Progenitor cell of endocrine pancreas (in vitro differentiated cells): Measurements from ENCODE around the gene PRDM8. TPM values are rescaled to one million over a fixed set of nuclear protein-coding genes. Genes with fewer than 3 reads are reported as not detected.

Experiments
- DNase-seq: peaks from one replicate; pipeline ENCODE4 v3.0.0; 2021; ENCODE audit warnings: low spot score; ENCODE audit not compliant: unreplicated experiment
- H3K27ac Mint-ChIP-seq: 2 replicates; pipeline ENCODE4 v1.8.0; 2021; ENCODE audit warnings: mild to moderate bottlenecking, moderate library complexity, mixed read lengths
- H3K27me3 Mint-ChIP-seq: 2 replicates; pipeline ENCODE4 v1.8.0; 2021; ENCODE audit warnings: mixed read lengths
- H3K36me3 Mint-ChIP-seq: 2 replicates; pipeline ENCODE4 v1.8.0; 2022; ENCODE audit warnings: mixed read lengths; ENCODE audit not compliant: insufficient read depth
- H3K4me1 Mint-ChIP-seq: 2 replicates; pipeline ENCODE4 v1.8.0; 2021; ENCODE audit warnings: low read depth, mixed read lengths
- H3K4me3 Mint-ChIP-seq: 2 replicates; pipeline ENCODE4 v1.8.0; 2021; ENCODE audit warnings: low read depth, mild to moderate bottlenecking, moderate library complexity, mixed read lengths
- H3K9me3 Mint-ChIP-seq: 2 replicates; pipeline ENCODE4 v1.8.0; 2021; ENCODE audit warnings: low read depth, mixed read lengths
- total RNA-seq: library from RNA; stranded (reverse); gene quantifications from 2 replicates; pipeline ENCODE4 v1.2.1, GENCODE V29; 2021
- TF ChIP-seq, protein P1 (sequence below): fragments of 200-600 bp; sonication (generic); IDR thresholded peaks from one replicate; pipeline ENCODE4 v1.5.0; 2021; ENCODE audit warnings: antibody characterized with exemption, mild to moderate bottlenecking; ENCODE audit not compliant: unreplicated experiment

The PRDM8 gene
- total RNA-seq, 1 donor from 2014 or later, result 0.38 TPM

DNA sequence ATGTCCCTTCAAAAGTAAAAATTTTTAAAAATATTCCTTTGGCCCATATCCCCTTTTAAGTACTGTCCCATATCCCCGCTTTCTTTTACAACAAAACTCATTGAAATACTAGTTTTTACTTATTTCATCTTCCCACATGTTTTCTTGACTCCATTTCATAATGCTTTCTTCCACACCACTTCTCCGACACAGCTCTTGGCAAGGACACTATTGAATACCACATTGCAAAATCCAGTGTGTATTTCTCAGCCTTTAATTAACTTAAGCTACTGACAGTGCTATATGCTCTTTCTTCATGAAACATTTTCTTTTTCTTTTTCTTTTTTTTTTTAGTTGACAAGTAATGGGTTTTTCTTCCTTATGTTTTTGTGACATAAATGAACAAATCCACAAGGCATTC is 28.8 kb downstream of the PRDM8 start:
- Mint-ChIP-seq H3K4me1 (no peaks in the 10 kb centered on the region), H3K36me3 (no peaks in the 10 kb centered on the region), H3K27me3 (peaks cover 29% of the 10 kb centered on the region), H3K9me3 (no peaks in the 10 kb centered on the region), H3K27ac (no peak overlapping the region), H3K4me3 (no peak overlapping the region)
- TF ChIP-seq, protein P1, sequence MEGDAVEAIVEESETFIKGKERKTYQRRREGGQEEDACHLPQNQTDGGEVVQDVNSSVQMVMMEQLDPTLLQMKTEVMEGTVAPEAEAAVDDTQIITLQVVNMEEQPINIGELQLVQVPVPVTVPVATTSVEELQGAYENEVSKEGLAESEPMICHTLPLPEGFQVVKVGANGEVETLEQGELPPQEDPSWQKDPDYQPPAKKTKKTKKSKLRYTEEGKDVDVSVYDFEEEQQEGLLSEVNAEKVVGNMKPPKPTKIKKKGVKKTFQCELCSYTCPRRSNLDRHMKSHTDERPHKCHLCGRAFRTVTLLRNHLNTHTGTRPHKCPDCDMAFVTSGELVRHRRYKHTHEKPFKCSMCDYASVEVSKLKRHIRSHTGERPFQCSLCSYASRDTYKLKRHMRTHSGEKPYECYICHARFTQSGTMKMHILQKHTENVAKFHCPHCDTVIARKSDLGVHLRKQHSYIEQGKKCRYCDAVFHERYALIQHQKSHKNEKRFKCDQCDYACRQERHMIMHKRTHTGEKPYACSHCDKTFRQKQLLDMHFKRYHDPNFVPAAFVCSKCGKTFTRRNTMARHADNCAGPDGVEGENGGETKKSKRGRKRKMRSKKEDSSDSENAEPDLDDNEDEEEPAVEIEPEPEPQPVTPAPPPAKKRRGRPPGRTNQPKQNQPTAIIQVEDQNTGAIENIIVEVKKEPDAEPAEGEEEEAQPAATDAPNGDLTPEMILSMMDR, result no peak
- DNase-seq, result no peak

DNA sequence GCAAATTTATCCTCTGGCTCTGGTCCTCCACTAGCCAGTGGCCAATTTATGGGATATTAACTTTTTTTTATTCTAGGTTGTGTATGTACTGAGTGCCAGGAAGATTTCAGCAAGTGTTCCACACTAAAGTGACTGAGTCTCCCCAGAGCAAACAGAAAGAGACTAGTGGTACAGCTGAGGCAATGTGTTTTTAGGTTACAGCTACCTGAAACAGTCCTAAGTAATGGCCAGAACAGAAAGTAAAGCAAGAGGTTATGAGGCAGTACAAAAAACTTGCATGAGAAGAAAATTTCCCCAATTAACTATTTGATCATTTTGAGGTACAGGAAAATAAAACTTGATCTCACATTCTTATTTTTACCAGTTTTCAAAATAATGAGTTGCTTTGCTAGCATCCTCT is 31.2 kb downstream of the PRDM8 start:
- Mint-ChIP-seq H3K9me3 (no peaks in the 10 kb centered on the region), H3K27me3 (peaks cover 26% of the 10 kb centered on the region), H3K27ac (no peak overlapping the region), H3K36me3 (no peaks in the 10 kb centered on the region), H3K4me3 (no peak overlapping the region), H3K4me1 (no peaks in the 10 kb centered on the region)
- TF ChIP-seq, protein P1, result no peak
- no peak for DNase-seq

DNA sequence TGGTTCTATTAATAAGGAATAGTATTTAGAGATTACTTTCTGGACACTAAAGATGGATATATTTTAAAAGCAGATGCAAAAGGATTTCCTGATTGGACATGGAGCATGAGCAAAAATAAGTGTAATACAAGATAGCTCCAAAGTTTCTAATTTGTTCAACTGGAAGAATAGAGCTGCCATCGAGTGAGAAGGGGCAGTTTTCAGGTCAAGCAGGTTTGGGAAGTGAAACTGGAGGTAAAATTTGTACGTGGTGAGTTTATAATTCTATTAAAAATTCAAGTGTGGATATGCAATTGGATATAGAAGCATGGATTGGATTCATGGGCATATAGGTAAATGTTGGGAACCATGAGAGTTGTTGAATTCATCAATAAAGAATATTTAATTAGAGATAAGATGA is 31.8 kb downstream of the PRDM8 start:
- Mint-ChIP-seq H3K27ac (no peak overlapping the region), H3K36me3 (no peaks in the 10 kb centered on the region), H3K4me1 (no peaks in the 10 kb centered on the region), H3K4me3 (no peak overlapping the region), H3K9me3 (no peaks in the 10 kb centered on the region), H3K27me3 (peaks cover 26% of the 10 kb centered on the region)
- DNase-seq, result no peak
- TF ChIP-seq, protein P1, result no peak

DNA sequence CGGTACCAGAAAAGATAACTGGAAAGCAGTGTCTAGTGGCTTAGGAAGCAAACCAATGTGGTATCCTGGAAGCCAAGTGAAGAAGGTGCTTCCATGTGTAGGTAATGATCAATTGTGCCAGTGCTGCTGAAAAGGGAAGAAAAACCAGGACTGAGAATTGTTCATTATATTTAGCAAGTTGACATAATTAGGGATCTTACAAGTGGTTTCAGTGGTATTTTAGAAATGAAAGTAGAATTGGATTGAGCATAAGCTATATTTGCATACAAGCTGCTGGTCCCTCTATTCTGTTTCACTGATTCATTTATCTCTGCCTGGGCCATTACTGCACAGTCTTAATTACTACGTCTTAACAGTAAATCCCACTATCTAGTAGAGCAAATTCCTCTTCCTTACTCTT is 32.3 kb downstream of the PRDM8 start:
- no peak overlapping the region for H3K4me3 Mint-ChIP-seq
- no peak for DNase-seq
- H3K4me1 Mint-ChIP-seq, result no peaks in the 10 kb centered on the region
- TF ChIP-seq, protein P1, result no peak
- H3K36me3 Mint-ChIP-seq, result no peaks in the 10 kb centered on the region
- no peak overlapping the region for H3K27ac Mint-ChIP-seq
- H3K9me3 Mint-ChIP-seq, result no peaks in the 10 kb centered on the region
- H3K27me3 Mint-ChIP-seq, result peaks cover 26% of the 10 kb centered on the region

DNA sequence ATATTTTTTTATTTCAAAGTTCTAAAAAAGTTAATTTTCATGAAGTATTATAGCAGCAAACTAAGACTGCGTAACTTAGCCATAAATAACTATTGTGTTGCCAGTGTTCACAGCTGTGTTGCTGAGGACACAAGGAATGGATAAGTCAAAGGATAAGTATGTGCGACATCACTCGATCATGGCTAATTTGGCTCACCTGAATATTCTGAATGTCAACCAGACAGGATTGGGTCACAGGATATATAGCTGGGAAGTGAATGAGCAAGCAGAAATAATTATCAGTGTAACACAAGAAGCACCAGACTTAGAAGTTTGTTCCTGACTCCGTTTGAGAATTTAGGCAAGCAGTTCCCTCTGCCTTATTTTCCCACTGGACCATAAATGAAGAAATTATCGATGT is 33.9 kb downstream of the PRDM8 start:
- Mint-ChIP-seq H3K27me3 (peaks cover 28% of the 10 kb centered on the region), H3K36me3 (no peaks in the 10 kb centered on the region), H3K27ac (no peak overlapping the region), H3K4me3 (no peak overlapping the region), H3K9me3 (no peaks in the 10 kb centered on the region), H3K4me1 (no peaks in the 10 kb centered on the region)
- TF ChIP-seq, protein P1, result no peak
- DNase-seq, result no peak
